Chondrocyte (in vitro differentiated cells): Measurements from ENCODE around the gene GRAMD2B. TPM values are rescaled to one million over a fixed set of nuclear protein-coding genes. Genes with fewer than 3 reads are reported as not detected.
A peak's percentile ranks its signal among the peaks of the same experiment; 100 is the strongest.

Experiments
- DNase-seq: peaks from one replicate; pipeline ENCODE4 v3.0.0; 2021; ENCODE audit warnings: mixed read lengths, low spot score
- H3K27ac Mint-ChIP-seq: one replicate; pipeline ENCODE4 v1.8.0; 2021; ENCODE audit warnings: mild to moderate bottlenecking, moderate library complexity, mixed read lengths; ENCODE audit not compliant: unreplicated experiment
- H3K27me3 Mint-ChIP-seq: 2 replicates; pipeline ENCODE4 v1.8.0; 2021; ENCODE audit warnings: low read depth, mixed read lengths
- H3K36me3 Mint-ChIP-seq: 2 replicates; pipeline ENCODE4 v1.8.0; 2021; ENCODE audit warnings: low read depth, mixed read lengths
- H3K4me1 Mint-ChIP-seq: 2 replicates; pipeline ENCODE4 v1.8.0; 2021; ENCODE audit warnings: low read depth, mild to moderate bottlenecking, mixed read lengths
- H3K4me3 Mint-ChIP-seq: one replicate; pipeline ENCODE4 v1.8.0; 2021; ENCODE audit warnings: mild to moderate bottlenecking, moderate library complexity, mixed read lengths; ENCODE audit not compliant: unreplicated experiment
- H3K9me3 Mint-ChIP-seq: 2 replicates; pipeline ENCODE4 v1.8.0; 2021; ENCODE audit warnings: low read depth, mixed read lengths
- total RNA-seq: library from RNA; stranded (reverse); gene quantifications from 3 replicates; pipeline ENCODE4 v1.2.1, GENCODE V29; 2021
- TF ChIP-seq, protein P1 (sequence below): fragments of 200-600 bp; sonication (generic); IDR thresholded peaks from 2 replicates; pipeline ENCODE4 v1.5.0; 2021; ENCODE audit warnings: antibody characterized with exemption, mild to moderate bottlenecking, moderate library complexity

Gene GRAMD2B
- total RNA-seq, 1 donor from 2014 or later: 72.4 TPM

DNA sequence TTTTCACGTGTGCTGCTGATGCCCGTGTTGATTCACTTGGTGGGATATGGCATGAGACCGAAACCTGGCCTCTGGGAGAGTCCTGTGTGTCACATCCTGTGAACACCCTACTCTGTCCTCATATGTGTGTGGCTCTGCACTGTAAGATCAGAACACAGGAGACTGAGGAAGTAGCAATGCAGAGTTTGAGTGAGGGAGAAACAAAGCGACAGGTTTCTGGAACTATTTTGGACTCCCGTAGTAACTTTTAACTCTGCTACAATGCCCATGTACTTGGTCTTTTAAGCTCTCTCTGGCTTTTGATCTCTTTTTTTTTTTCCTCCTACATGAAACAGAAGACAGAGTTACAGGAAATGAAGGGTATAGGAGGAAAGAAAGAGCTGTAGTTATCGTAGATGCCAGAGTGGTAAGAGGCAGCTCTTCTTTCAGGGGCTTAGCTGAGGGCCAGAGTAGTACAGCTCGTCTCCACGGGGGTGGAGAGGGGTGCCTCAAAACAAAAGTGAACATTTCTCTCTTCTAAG is 26.6 kb downstream of the GRAMD2B start:
- Mint-ChIP-seq H3K4me1 (peaks cover 76% of the 10 kb centered on the region), H3K36me3 (peaks cover 31% of the 10 kb centered on the region), H3K4me3 (peak overlapping the region; percentile 23), H3K27ac (peak overlapping the region; percentile 92), H3K27me3 (no peaks in the 10 kb centered on the region), H3K9me3 (no peaks in the 10 kb centered on the region)
- no peak for DNase-seq
- TF ChIP-seq, protein P1, sequence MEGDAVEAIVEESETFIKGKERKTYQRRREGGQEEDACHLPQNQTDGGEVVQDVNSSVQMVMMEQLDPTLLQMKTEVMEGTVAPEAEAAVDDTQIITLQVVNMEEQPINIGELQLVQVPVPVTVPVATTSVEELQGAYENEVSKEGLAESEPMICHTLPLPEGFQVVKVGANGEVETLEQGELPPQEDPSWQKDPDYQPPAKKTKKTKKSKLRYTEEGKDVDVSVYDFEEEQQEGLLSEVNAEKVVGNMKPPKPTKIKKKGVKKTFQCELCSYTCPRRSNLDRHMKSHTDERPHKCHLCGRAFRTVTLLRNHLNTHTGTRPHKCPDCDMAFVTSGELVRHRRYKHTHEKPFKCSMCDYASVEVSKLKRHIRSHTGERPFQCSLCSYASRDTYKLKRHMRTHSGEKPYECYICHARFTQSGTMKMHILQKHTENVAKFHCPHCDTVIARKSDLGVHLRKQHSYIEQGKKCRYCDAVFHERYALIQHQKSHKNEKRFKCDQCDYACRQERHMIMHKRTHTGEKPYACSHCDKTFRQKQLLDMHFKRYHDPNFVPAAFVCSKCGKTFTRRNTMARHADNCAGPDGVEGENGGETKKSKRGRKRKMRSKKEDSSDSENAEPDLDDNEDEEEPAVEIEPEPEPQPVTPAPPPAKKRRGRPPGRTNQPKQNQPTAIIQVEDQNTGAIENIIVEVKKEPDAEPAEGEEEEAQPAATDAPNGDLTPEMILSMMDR: no peak

GRCh38 chr5:126450346-126450745 is 27.1 kb downstream of the GRAMD2B start:
- Mint-ChIP-seq H3K36me3 (peaks cover 31% of the 10 kb centered on the region), H3K27me3 (no peaks in the 10 kb centered on the region), H3K9me3 (no peaks in the 10 kb centered on the region), H3K4me3 (peak overlapping the region; percentile 23), H3K27ac (peak overlapping the region; percentile 92), H3K4me1 (peaks cover 76% of the 10 kb centered on the region)
- TF ChIP-seq, protein P1: no peak
- DNase-seq: no peak

DNA sequence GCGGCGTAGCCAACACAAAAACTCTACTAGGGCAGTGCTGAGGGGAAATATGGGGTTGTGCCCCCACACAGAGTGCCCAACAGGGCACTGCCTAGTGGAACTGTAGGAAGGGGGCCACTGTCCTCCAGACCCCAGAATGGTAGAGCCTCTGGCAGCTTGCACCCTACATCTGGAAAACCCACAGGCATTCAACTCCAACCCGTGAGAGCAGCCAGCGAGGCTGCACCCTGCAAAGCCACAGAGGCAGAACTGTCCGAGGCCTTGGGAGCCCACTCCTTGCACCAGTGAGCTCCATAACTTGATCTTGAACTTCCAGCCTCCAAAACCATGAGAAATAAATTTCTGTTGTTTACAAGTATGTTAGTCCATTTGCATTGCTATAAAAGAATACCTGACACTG is 27.7 kb downstream of the GRAMD2B start:
- DNase-seq: no peak
- Mint-ChIP-seq H3K4me1 (peaks cover 72% of the 10 kb centered on the region), H3K9me3 (no peaks in the 10 kb centered on the region), H3K27ac (peak overlapping the region; percentile 92), H3K27me3 (no peaks in the 10 kb centered on the region), H3K4me3 (no peak overlapping the region), H3K36me3 (peaks cover 31% of the 10 kb centered on the region)
- TF ChIP-seq, protein P1: no peak

DNA sequence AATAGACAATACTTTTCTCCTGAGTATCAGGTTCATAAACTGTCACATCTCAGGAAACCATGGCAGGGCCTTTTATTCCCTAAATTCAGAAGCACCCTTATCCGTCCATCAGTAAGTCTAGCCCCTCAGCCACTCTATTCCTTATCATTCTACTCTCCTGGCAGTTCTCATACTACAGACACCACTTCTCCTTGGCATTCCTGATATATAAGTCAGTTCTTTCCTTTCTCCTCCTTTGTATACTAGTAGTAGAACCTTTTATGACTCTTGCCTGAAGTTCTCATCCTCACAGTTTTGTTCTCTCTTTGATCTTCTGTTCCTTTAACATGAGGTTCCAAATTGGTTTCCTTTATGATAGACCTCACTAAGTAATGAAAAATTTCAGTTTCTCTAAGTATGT is 29.3 kb downstream of the GRAMD2B start:
- peak overlapping the region; percentile 76 for H3K27ac Mint-ChIP-seq
- H3K36me3 Mint-ChIP-seq: peaks cover 32% of the 10 kb centered on the region
- H3K4me1 Mint-ChIP-seq: peaks cover 64% of the 10 kb centered on the region
- H3K4me3 Mint-ChIP-seq: no peak overlapping the region
- no peaks in the 10 kb centered on the region for H3K9me3 Mint-ChIP-seq
- DNase-seq: no peak
- H3K27me3 Mint-ChIP-seq: no peaks in the 10 kb centered on the region
- TF ChIP-seq, protein P1: no peak

- no peaks in the 10 kb centered on the region for H3K9me3 Mint-ChIP-seq
- no peak for DNase-seq
- peaks cover 52% of the 10 kb centered on the region for H3K4me1 Mint-ChIP-seq
- no peak overlapping the region for H3K4me3 Mint-ChIP-seq
- H3K27ac Mint-ChIP-seq: peak overlapping the region; percentile 13
- no peaks in the 10 kb centered on the region for H3K27me3 Mint-ChIP-seq
- H3K36me3 Mint-ChIP-seq: peaks cover 36% of the 10 kb centered on the region
- TF ChIP-seq, protein P1: no peak
These were observed 30.9 kb downstream of the GRAMD2B start for GRCh38 chr5:126454081-126454480.
